Endothelial cell of umbilical vein (primary cell): ENCODE measurements around the gene SPHK2. TPM values are rescaled to one million over a fixed set of nuclear protein-coding genes. Genes with fewer than 3 reads are reported as not detected.

Experiments
- BruUV-seq: library from RNA; stranded (reverse); fragments of 400-500 nt; replicated peaks from 2 replicates; lab custom pipeline; 2021; lab: Mats Ljungman, UMichigan
- CTCF ChIA-PET: fragments of 300-600, 350-600 bp; sonication (Branson Sonifier 250); formaldehyde crosslinking; loops from one replicate; lab custom pipeline; 2021; ENCODE audit warnings: antibody characterized with exemption, inconsistent platforms; lab: Charles Lee
- POLR2A ChIA-PET: fragments of 300-600, 350-600 bp; sonication (Branson Sonifier 250); formaldehyde crosslinking; loops from one replicate; lab custom pipeline; 2021; ENCODE audit warnings: antibody characterized with exemption, inconsistent platforms; lab: Charles Lee
- DNase-seq: peaks from one replicate; pipeline ENCODE4 v3.0.0-alpha.2; 2011; ENCODE audit warnings: low read depth, low spot score
- FAIRE-seq: peaks from 2 replicates; lab custom pipeline; 2011; peaks lifted over from hg19 to GRCh38; lab: Jason Lieb, UNC
- H2AFZ ChIP-seq: 2 replicates; pipeline ENCODE4 v1.6.0; 2012; ENCODE audit warnings: low read depth, low read length, control low read depth, inconsistent platforms
- H3K27ac ChIP-seq: 2 replicates; pipeline ENCODE4 v1.5.1; 2011; ENCODE audit warnings: low read depth, mild to moderate bottlenecking, control low read depth, low read length, moderate library complexity; ENCODE audit not compliant: insufficient read depth
- H3K27me3 ChIP-seq, 2 experiments: 2 replicates each; pipeline versions ENCODE4 v1.6.0 to v1.6.1; 2011; ENCODE audit warnings: low read length in 2 of 2, mixed read lengths in 1 of 2; ENCODE audit not compliant: control insufficient read depth in 2 of 2, insufficient read depth in 2 of 2
- H3K36me3 ChIP-seq, 2 experiments: 2 replicates in 1 of 2; 3 replicates in 1 of 2; pipeline ENCODE4 v1.5.1; 2011; ENCODE audit warnings: low read length in 2 of 2, mild to moderate bottlenecking in 1 of 2, moderate library complexity in 1 of 2; ENCODE audit not compliant: control insufficient read depth in 2 of 2, insufficient read depth in 2 of 2; ENCODE audit errors: extremely low read depth in 1 of 2
- H3K4me1 ChIP-seq: 3 replicates; pipeline ENCODE4 v1.5.1; 2011; ENCODE audit warnings: mild to moderate bottlenecking, low read length; ENCODE audit not compliant: control insufficient read depth, insufficient read depth; ENCODE audit errors: extremely low read depth
- H3K4me2 ChIP-seq: 2 replicates; pipeline ENCODE4 v1.6.1; 2011; ENCODE audit warnings: low read length, control low read depth, mixed read lengths; ENCODE audit not compliant: insufficient read depth
- H3K4me3 ChIP-seq, 3 experiments: fragments of 200-600 bp in 1 of 3; sonication (generic), shearing (Covaris generic) in 1 of 3; replicated peaks in 1 of 3; 2 replicates each; pipeline ENCODE4 v1.5.1; 2011 to 2016; ENCODE audit warnings: control low read depth in 3 of 3, low read length in 3 of 3, mild to moderate bottlenecking in 2 of 3, inconsistent platforms in 1 of 3, low read depth in 1 of 3, moderate library complexity in 1 of 3; ENCODE audit not compliant: insufficient read depth in 1 of 3
- H3K79me2 ChIP-seq: 2 replicates; pipeline ENCODE4 v1.6.0; 2012; ENCODE audit warnings: low read length, inconsistent platforms; ENCODE audit not compliant: control insufficient read depth, insufficient read depth
- H3K9ac ChIP-seq: replicated peaks from 2 replicates; pipeline ENCODE3; 2011; ENCODE audit warnings: low read length, control low read depth; ENCODE audit not compliant: insufficient read depth; ENCODE audit errors: extremely low read depth
- H3K9me1 ChIP-seq: replicated peaks from 3 replicates; pipeline ENCODE4 v1.6.0; 2011; ENCODE audit warnings: mild to moderate bottlenecking, low read length; ENCODE audit not compliant: control insufficient read depth, insufficient read depth; ENCODE audit errors: extremely low read depth
- H3K9me3 ChIP-seq: replicated peaks from 2 replicates; pipeline ENCODE4 v1.5.1; 2012; ENCODE audit warnings: low read length, inconsistent platforms; ENCODE audit not compliant: control insufficient read depth, insufficient read depth
- H4K20me1 ChIP-seq: replicated peaks from 2 replicates; pipeline ENCODE3; 2011; ENCODE audit warnings: mild to moderate bottlenecking, low read length; ENCODE audit not compliant: control insufficient read depth, insufficient read depth; ENCODE audit errors: extremely low read depth
- FOS ChIP-seq: IDR thresholded peaks from 2 replicates; pipeline ENCODE4 v1.6.1; 2011; ENCODE audit warnings: mild to moderate bottlenecking, low read length, moderate library complexity, borderline replicate concordance; ENCODE audit not compliant: insufficient read depth
- JUN ChIP-seq: IDR thresholded peaks from 2 replicates; pipeline ENCODE4 v1.6.1; 2011; ENCODE audit warnings: borderline replicate concordance, low read depth; ENCODE audit not compliant: insufficient read length, insufficient read depth
- POLR2A ChIP-seq: IDR thresholded peaks from 2 replicates; pipeline ENCODE4 v1.6.1; 2012; ENCODE audit warnings: low read depth, mild to moderate bottlenecking, control low read depth, low read length
- dilution Hi-C: fragments of 300-500 bp; cut with MboI; formaldehyde crosslinking; loops from one replicate; pipeline ENCODE4 v1.15.0; 2019; ENCODE audit warnings: low sequenced_read_pairs; ENCODE audit not compliant: extremely low pct_ligation_motif_present
- intact Hi-C: fragments of 100-400 bp; cut with micrococcal nuclease; formaldehyde crosslinking; loops from one replicate; pipeline ENCODE4 v1.10.0; 2022
- polyA plus RNA-seq, 4 experiments: library from polyadenylated mRNA; depleted of rRNA in 3 of 4; stranded (reverse) in 3 of 4; unstranded in 1 of 4; fragments of >200 nt; gene quantifications; 2 replicates each; pipeline versions ENCODE4 v1.2.1 to v1.2.3, GENCODE V29; 2011 to 2012; ENCODE audit warnings: missing spikeins in 1 of 4
- total RNA-seq: library from RNA; stranded (reverse); gene quantifications from 2 replicates; pipeline ENCODE4 v1.2.3, GENCODE V29; 2021
- TF ChIP-seq, protein P1 (sequence below): IDR thresholded peaks from 2 replicates; pipeline ENCODE4 v1.6.1; 2011; ENCODE audit not compliant: insufficient read depth, insufficient read length

SPHK2 gene
- total and polyA plus RNA-seq, 2 donors (not counting 3 experiments of a cell fraction or from before 2014, with no cell fraction given) = 20.2 to 31.1 TPM

DNA sequence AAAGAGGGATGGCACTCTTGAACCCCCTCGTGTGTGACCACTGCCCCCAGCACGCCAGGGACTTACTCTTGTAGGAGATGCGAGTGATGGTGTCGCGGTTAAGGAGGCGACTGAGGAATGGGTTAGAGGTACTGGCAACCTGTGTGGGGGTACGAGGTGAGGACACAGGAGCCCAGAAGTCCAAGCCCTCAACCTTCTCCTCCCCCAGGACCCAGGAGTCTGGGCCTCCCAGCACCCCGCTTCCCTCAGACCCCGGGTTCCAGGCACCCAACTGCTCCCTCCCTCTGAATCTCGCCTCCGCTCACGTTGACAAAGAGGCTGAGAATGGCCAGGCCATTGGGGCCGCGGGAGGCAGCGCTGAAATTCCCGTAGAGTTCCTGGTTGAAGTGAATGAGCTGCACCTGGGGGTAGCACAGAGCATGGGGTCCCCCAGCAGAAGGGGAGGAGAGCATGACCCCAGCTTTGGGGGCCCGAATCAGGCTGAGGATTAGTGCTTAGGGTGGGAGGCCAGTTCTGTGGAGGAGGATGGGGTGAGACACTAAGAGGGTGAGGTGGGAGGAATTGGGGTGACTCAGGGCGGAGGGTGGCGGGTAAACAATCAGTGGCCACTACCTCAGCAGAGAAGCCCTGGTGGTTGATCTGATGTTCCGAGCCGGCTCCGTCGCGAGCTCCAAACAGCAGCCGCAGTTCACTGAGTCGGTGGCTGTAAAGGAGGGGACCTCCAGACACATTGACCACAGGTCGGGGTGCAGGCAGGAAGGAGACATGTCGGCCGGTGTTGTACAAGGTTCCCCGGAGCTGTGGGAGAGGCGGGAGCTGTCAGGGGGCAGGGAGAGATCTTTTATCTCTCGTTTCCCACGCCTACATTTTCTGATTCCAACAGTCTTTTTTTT is 20.4 kb downstream of the SPHK2 start:
- intact Hi-C loops (loop anchor here (5.0 to 10.0 kb wide), 2 partner anchors 333 to 355 kb away; partner anchors contain the start of genes GYS1 and RUVBL2), dilution Hi-C loops (no loop called here)
- no peak overlapping the region for H3K9ac ChIP-seq
- no peaks in the 10 kb centered on the region for H3K9me3 ChIP-seq
- CTCF ChIA-PET = no interaction called here
- FAIRE-seq (no peak), DNase-seq (no peak)
- H3K4me1 ChIP-seq = peaks cover 19% of the 10 kb centered on the region
- no peaks in the 10 kb centered on the region for H3K79me2 ChIP-seq
- POLR2A ChIA-PET = no interaction called here
- H3K4me3 ChIP-seq = no peak overlapping the region
- no peak overlapping the region for H3K27ac ChIP-seq
- H3K4me2 ChIP-seq = no peak overlapping the region
- no peaks in the 10 kb centered on the region for H4K20me1 ChIP-seq
- H3K27me3 ChIP-seq = peaks cover 5 to 13% of the 10 kb centered on the region in 2 experiments
- no peak overlapping the region for H2AFZ ChIP-seq
- H3K36me3 ChIP-seq = no peaks in the 10 kb centered on the region
- no TSS peak for BruUV-seq
- no peaks in the 10 kb centered on the region for H3K9me1 ChIP-seq
- TF ChIP-seq, protein P1, sequence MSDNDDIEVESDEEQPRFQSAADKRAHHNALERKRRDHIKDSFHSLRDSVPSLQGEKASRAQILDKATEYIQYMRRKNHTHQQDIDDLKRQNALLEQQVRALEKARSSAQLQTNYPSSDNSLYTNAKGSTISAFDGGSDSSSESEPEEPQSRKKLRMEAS = no peak

DNA sequence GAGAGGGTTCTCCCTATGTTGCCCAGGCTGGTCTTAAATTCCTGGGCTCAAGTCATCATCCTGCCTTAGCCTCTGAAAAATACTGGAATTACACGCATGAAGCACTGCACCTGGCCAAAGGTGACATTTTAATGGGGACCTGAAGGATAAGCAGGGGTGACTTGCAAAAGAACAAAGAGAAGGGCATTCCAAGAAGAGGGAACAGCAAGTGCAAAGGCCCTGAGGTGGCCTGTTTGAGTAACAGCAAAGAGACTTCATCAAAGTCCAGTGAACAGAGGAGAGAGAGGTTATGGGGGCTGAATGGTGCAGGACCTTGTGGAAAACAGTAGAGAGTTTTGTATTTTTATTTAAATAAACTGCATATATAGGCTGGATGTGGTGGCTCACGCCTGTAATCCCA is 22.5 kb downstream of the SPHK2 start:
- Histone ChIP-seq H3K9ac (no peak overlapping the region), H3K79me2 (no peaks in the 10 kb centered on the region), H3K27ac (no peak overlapping the region), H3K4me1 (peaks cover 14% of the 10 kb centered on the region), H3K36me3 (no peaks in the 10 kb centered on the region), H3K4me2 (no peak overlapping the region), H4K20me1 (no peaks in the 10 kb centered on the region), H3K9me3 (no peaks in the 10 kb centered on the region), H3K9me1 (no peaks in the 10 kb centered on the region), H2AFZ (no peak overlapping the region), H3K27me3 (peaks cover 2 to 4% of the 10 kb centered on the region in 2 experiments), H3K4me3 (no peak overlapping the region)
- no TSS peak for BruUV-seq
- dilution Hi-C loops (no loop called here), intact Hi-C loops (no loop called here)
- POLR2A ChIA-PET = interaction anchor here (0.6 to 0.7 kb wide), 2 partner anchors 56 to 107 kb away, joined by 3 to 10 read pairs; no protein-coding TSS in a partner anchor
- CTCF ChIA-PET = interaction anchor here (0.7 to 1.4 kb wide), 2 partner anchors 11 to 283 kb away, joined by 3 read pairs; no protein-coding TSS in a partner anchor
- no peak for FAIRE-seq
- no peak for TF ChIP-seq FOS
- TF ChIP-seq, protein P1 = no peak
- TF ChIP-seq POLR2A = no peak
- TF ChIP-seq JUN = no peak
- no peak for DNase-seq
